MM.1S (cell line): ENCODE results near the gene ADD1.

Source experiments
- DNase-seq: peaks from one replicate; pipeline ENCODE4 v3.0.0-alpha.2; 2015
- H2AFZ ChIP-seq: fragments of 300-600 bp; sonication (generic); 2 replicates; pipeline ENCODE4 v1.6.0; 2016; ENCODE audit warnings: antibody characterized with exemption, low read length
- H3F3A ChIP-seq: fragments of 300-600 bp; sonication (generic); 2 replicates; pipeline ENCODE4 v1.6.1; 2016; ENCODE audit warnings: mild to moderate bottlenecking, antibody characterized with exemption, low read length, moderate library complexity, mixed read lengths; ENCODE audit not compliant: insufficient read depth
- H3K27ac ChIP-seq: fragments of 300-600 bp; sonication (generic); 2 replicates; pipeline ENCODE4 v1.5.1; 2016; ENCODE audit warnings: mild to moderate bottlenecking, low read length
- H3K27me3 ChIP-seq: fragments of 300-600 bp; sonication (generic); replicated peaks from 2 replicates; pipeline ENCODE4 v1.6.0; 2016; ENCODE audit warnings: low read length; ENCODE audit not compliant: insufficient read depth
- H3K36me3 ChIP-seq: fragments of 300-600 bp; sonication (generic); replicated peaks from 2 replicates; pipeline ENCODE4 v1.6.1; 2016; ENCODE audit warnings: mild to moderate bottlenecking, low read length, mixed read lengths; ENCODE audit not compliant: insufficient read depth
- H3K4me1 ChIP-seq: fragments of 300-600 bp; sonication (generic); 2 replicates; pipeline ENCODE4 v1.6.1; 2016; ENCODE audit warnings: low read length, mixed read lengths
- H3K4me2 ChIP-seq: fragments of 300-600 bp; sonication (generic); 2 replicates; pipeline ENCODE4 v1.6.0; 2016; ENCODE audit warnings: low read depth, low read length
- H3K4me3 ChIP-seq: fragments of 300-600 bp; sonication (generic); 2 replicates; pipeline ENCODE4 v1.5.1; 2016; ENCODE audit warnings: low read length, mixed read lengths
- H3K79me2 ChIP-seq: fragments of 300-600 bp; sonication (generic); 2 replicates; pipeline ENCODE4 v1.6.1; 2016; ENCODE audit warnings: mixed run types, low read length, mixed read lengths
- H3K9ac ChIP-seq: fragments of 300-600 bp; sonication (generic); 2 replicates; pipeline ENCODE4 v1.6.1; 2016; ENCODE audit warnings: low read length, mixed read lengths
- H3K9me2 ChIP-seq: fragments of 300-600 bp; sonication (generic); replicated peaks from 2 replicates; pipeline ENCODE4 v1.6.1; 2016; ENCODE audit warnings: mild to moderate bottlenecking, low read length, mixed read lengths; ENCODE audit not compliant: insufficient read depth
- H3K9me3 ChIP-seq: fragments of 300-600 bp; sonication (generic); replicated peaks from 2 replicates; pipeline ENCODE4 v1.6.1; 2016; ENCODE audit warnings: mild to moderate bottlenecking, low read length, mixed read lengths; ENCODE audit not compliant: insufficient read depth
- H4K20me1 ChIP-seq: fragments of 300-600 bp; sonication (generic); 2 replicates; pipeline ENCODE4 v1.6.1; 2016; ENCODE audit warnings: mild to moderate bottlenecking, low read length, moderate library complexity, mixed read lengths; ENCODE audit not compliant: insufficient read depth
- CTCF ChIP-seq: fragments of 300-600 bp; sonication (generic); IDR thresholded peaks from 2 replicates; pipeline ENCODE4 v1.5.1; 2016; ENCODE audit warnings: antibody characterized with exemption, low read length, mixed read lengths
- EZH2 ChIP-seq: fragments of 300-600 bp; sonication (generic); optimal IDR thresholded peaks from 2 replicates; pipeline ENCODE3; 2017; ENCODE audit warnings: low read depth, mild to moderate bottlenecking, antibody characterized with exemption, low read length, mixed read lengths
- EZH2phosphoT487 ChIP-seq: fragments of 300-600 bp; sonication (generic); IDR thresholded peaks from 2 replicates; pipeline ENCODE4 v1.6.1; 2018; ENCODE audit warnings: antibody characterized with exemption, low read length

ADD1 gene

GRCh38 chr4:2836391-2836859 is 7.2 kb upstream of the ADD1 start:
- no peaks in the 10 kb centered on the region for H3F3A ChIP-seq
- H3K27me3 ChIP-seq: no peaks in the 10 kb centered on the region
- no peaks in the 10 kb centered on the region for H4K20me1 ChIP-seq
- no peak overlapping the region for H3K9ac ChIP-seq
- no peaks in the 10 kb centered on the region for H3K4me1 ChIP-seq
- H3K4me3 ChIP-seq: no peak overlapping the region
- no peaks in the 10 kb centered on the region for H3K79me2 ChIP-seq
- H3K9me3 ChIP-seq: no peaks in the 10 kb centered on the region
- H3K27ac ChIP-seq: no peak overlapping the region
- no peak for DNase-seq
- no peak overlapping the region for H3K4me2 ChIP-seq
- no peaks in the 10 kb centered on the region for H3K9me2 ChIP-seq
- H3K36me3 ChIP-seq: no peaks in the 10 kb centered on the region
- H2AFZ ChIP-seq: no peak overlapping the region
- TF ChIP-seq EZH2 (no peak), CTCF (no peak), EZH2phosphoT487 (no peak)

GRCh38 chr4:2837110-2837903 is 6.3 kb upstream of the ADD1 start:
- no peak overlapping the region for H3K9ac ChIP-seq
- no peak overlapping the region for H3K4me3 ChIP-seq
- H3K9me2 ChIP-seq: no peaks in the 10 kb centered on the region
- peak overlapping the region; percentile 36; the same call in 1 of the 2 replicates for H3K4me2 ChIP-seq
- DNase-seq: no peak
- H3K27me3 ChIP-seq: no peaks in the 10 kb centered on the region
- H3K27ac ChIP-seq: no peak overlapping the region
- no peaks in the 10 kb centered on the region for H3F3A ChIP-seq
- no peaks in the 10 kb centered on the region for H3K4me1 ChIP-seq
- no peak overlapping the region for H2AFZ ChIP-seq
- H4K20me1 ChIP-seq: no peaks in the 10 kb centered on the region
- H3K9me3 ChIP-seq: no peaks in the 10 kb centered on the region
- H3K36me3 ChIP-seq: no peaks in the 10 kb centered on the region
- H3K79me2 ChIP-seq: no peaks in the 10 kb centered on the region
- no peak for TF ChIP-seq EZH2phosphoT487

- peak overlapping the region; percentile 36; the same call in 1 of the 2 replicates for H3K4me2 ChIP-seq
- no peaks in the 10 kb centered on the region for H3K79me2 ChIP-seq
- TF ChIP-seq EZH2phosphoT487 (no peak), CTCF (no peak), EZH2 (no peak)
- H3K36me3 ChIP-seq: no peaks in the 10 kb centered on the region
- no peaks in the 10 kb centered on the region for H3K9me2 ChIP-seq
- H3K4me1 ChIP-seq: peaks cover 6% of the 10 kb centered on the region
- H3F3A ChIP-seq: no peaks in the 10 kb centered on the region
- H3K27ac ChIP-seq: peak overlapping the region; percentile 17; the same call in 1 of the 2 replicates
- H3K27me3 ChIP-seq: no peaks in the 10 kb centered on the region
- H3K9ac ChIP-seq: no peak overlapping the region
- no peaks in the 10 kb centered on the region for H3K9me3 ChIP-seq
- H4K20me1 ChIP-seq: no peaks in the 10 kb centered on the region
- H3K4me3 ChIP-seq: peak overlapping the region; percentile 2; the same call in 1 of the 2 replicates
- DNase-seq: peak; percentile 19
- H2AFZ ChIP-seq: no peak overlapping the region
Observed at GRCh38 chr4:2837904-2838496, 5.6 kb upstream of the ADD1 start.
